NCI-H345 treated with DMSO at 0.1 percent for 48 hours (cell line): ENCODE results near the gene ELMOD3.
"Not testable (repeated sequence)": the region's sequence is repeated elsewhere in the genome, so short reads cannot be mapped to it uniquely, and the experiment has no call there.

Experiments used
- DNase-seq: peaks from one replicate; lab custom pipeline; 2025; ENCODE audit not compliant: unreplicated experiment; lab: John Stamatoyannopoulos, UW

Gene ELMOD3

GRCh38 chr2:85354286-85355072 lies at the start of gene ELMOD3, which contains the start of gene RETSAT:
Gene ELMOD3 (plus strand): TSS chr2:85354769. CDS start chr2:85357199, 2,430 bp downstream.
Gene RETSAT (minus strand): TSS chr2:85354528. CDS start chr2:85354507, 21 bp downstream.
- peak; percentile 97 for DNase-seq

- no peak for DNase-seq
Observed at GRCh38 chr2:85307527-85307897, 47.1 kb upstream of the ELMOD3 start.

GRCh38 chr2:85308201-85308600 lies 46.4 kb upstream of the ELMOD3 start:
- DNase-seq: no peak

GRCh38 chr2:85308896-85309555 lies 45.5 kb upstream of the ELMOD3 start:
- no peak for DNase-seq

- DNase-seq: no peak
Observed at GRCh38 chr2:85309699-85310321, 44.8 kb upstream of the ELMOD3 start.

- DNase-seq: no peak
Observed at GRCh38 chr2:85310330-85310729, 44.2 kb upstream of the ELMOD3 start.

GRCh38 chr2:85312404-85312803 lies 42.2 kb upstream of the ELMOD3 start:
- no peak for DNase-seq

- no peak for DNase-seq
Observed at GRCh38 chr2:85314884-85315242, 39.7 kb upstream of the ELMOD3 start.

GRCh38 chr2:85315921-85316320 lies 38.6 kb upstream of the ELMOD3 start:
- DNase-seq: not testable (repeated sequence)

- no peak for DNase-seq
Observed at GRCh38 chr2:85318222-85319074, 36.1 kb upstream of the ELMOD3 start.

- DNase-seq: no peak
Observed at GRCh38 chr2:85319796-85320195, 34.8 kb upstream of the ELMOD3 start.

- DNase-seq: no peak
Observed at GRCh38 chr2:85323351-85323987, 31.1 kb upstream of the ELMOD3 start.

- not testable (repeated sequence) for DNase-seq
Observed at GRCh38 chr2:85323988-85324367, 30.6 kb upstream of the ELMOD3 start.

- DNase-seq: no peak
Observed at GRCh38 chr2:85324639-85325465, 29.7 kb upstream of the ELMOD3 start.

GRCh38 chr2:85325466-85325811 lies 29.1 kb upstream of the ELMOD3 start:
- DNase-seq: no peak

GRCh38 chr2:85326406-85327159 lies 28.0 kb upstream of the ELMOD3 start:
- DNase-seq: no peak

- DNase-seq: no peak
Observed at GRCh38 chr2:85327160-85327821, 27.3 kb upstream of the ELMOD3 start.

GRCh38 chr2:85327822-85328617 lies 26.5 kb upstream of the ELMOD3 start, which contains the start of gene TGOLN2:
Gene TGOLN2 (minus strand): TSS chr2:85327989. CDS start chr2:85327962, 27 bp downstream.
- DNase-seq: peak; percentile 84
